SK-N-MC (cell line): ENCODE data around the gene GP1BB.

Experiments used
- EZH2 ChIP-seq: fragments of 200-600 bp; sonication (generic); IDR thresholded peaks from one replicate; pipeline ENCODE4 v1.6.1; 2017; ENCODE audit warnings: antibody characterized with exemption
- POLR2AphosphoS5 ChIP-seq: IDR thresholded peaks from 2 replicates; pipeline ENCODE4 v1.6.1; 2012; ENCODE audit warnings: mild to moderate bottlenecking, low read depth, low read length, borderline replicate concordance

DNA sequence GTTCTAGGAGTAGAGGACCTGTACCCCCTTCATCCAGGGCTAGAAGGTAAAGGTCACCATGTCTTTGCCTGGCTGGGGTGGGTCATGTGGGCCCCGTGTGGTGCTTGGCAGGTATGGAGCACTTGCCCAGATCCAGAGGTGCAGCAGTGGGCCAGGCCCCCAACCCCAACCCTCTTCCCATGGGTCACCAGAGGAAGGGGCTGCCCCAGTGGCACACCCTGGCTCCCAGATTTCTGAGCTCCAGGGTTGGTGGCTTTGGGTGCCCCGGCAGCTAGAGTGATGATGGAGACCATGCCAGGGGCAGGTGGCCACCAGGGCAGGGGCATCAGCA, 2.4 kb upstream of the GP1BB start:
- TF ChIP-seq POLR2AphosphoS5 (no peak), EZH2 (no peak)
